Right atrium auricular region (tissue), 2 donors: Measurements from ENCODE around the gene SLC39A11. TPM values are rescaled to one million over a fixed set of nuclear protein-coding genes. Genes with fewer than 3 reads are reported as not detected.

ENCODE experiments used
- DNase-seq: peaks from one replicate; pipeline ENCODE4 v3.0.0-alpha.2; 2019; ENCODE audit warnings: low spot score
- H3K27ac ChIP-seq, 2 donors: fragments of 200-600 bp; sonication (generic); 1 replicate in 1 of 2; 2 replicates in 1 of 2; pipeline ENCODE4 v1.5.1; 2016 to 2019
- H3K27me3 ChIP-seq, 2 donors: fragments of 200-600 bp; sonication (generic); one replicate each; pipeline versions ENCODE4 v1.5.1 to v1.6.0; 2017 to 2019
- H3K36me3 ChIP-seq: fragments of 200-600 bp; sonication (generic); one replicate; pipeline ENCODE4 v1.5.1; 2016
- H3K4me1 ChIP-seq, 2 donors: fragments of 200-600 bp; sonication (generic); one replicate each; pipeline versions ENCODE4 v1.5.1 to v1.6.0; 2017 to 2019
- H3K4me3 ChIP-seq, 2 donors: fragments of 200-600 bp; sonication (generic); 1 replicate in 1 of 2; 2 replicates in 1 of 2; pipeline ENCODE4 v1.5.1; 2017 to 2019; ENCODE audit warnings: mild to moderate bottlenecking in 1 of 2, moderate library complexity in 1 of 2
- H3K9me3 ChIP-seq, 2 donors: fragments of 200-600 bp; sonication (generic); one replicate each; pipeline ENCODE4 v1.5.1; 2019
- CTCF ChIP-seq, 2 donors: fragments of 200-600 bp; sonication (generic); IDR thresholded peaks; one replicate each; pipeline ENCODE4 v1.5.1; 2019; ENCODE audit warnings: antibody characterized with exemption in 2 of 2
- total RNA-seq, 2 donors: library from RNA; depleted of rRNA; stranded (reverse); fragments of >200 nt; gene quantifications; one replicate each; pipeline ENCODE4 v1.1.0, GENCODE V29; 2016

The SLC39A11 gene
- total RNA-seq, 2 donors from 2014 or later, result 7.4 to 15.5 TPM

- Histone ChIP-seq H3K9me3 (no peaks in the 10 kb centered on the region), H3K4me1 (no peaks in the 10 kb centered on the region), H3K27ac (no peak overlapping the region), H3K4me3 (no peak overlapping the region), H3K36me3 (no peaks in the 10 kb centered on the region), H3K27me3 (no peaks in the 10 kb centered on the region)
- no peak for TF ChIP-seq CTCF (IDR thresholded peaks at IDR 0.05)
- no peak for DNase-seq
These were observed 425.1 kb downstream of the SLC39A11 start for GRCh38 chr17:72667096-72668063.

GRCh38 chr17:72665852-72666851 is 426.3 kb downstream of the SLC39A11 start:
- no peak for TF ChIP-seq CTCF (IDR thresholded peaks at IDR 0.05)
- DNase-seq, result no peak
- H3K4me1 ChIP-seq, result no peaks in the 10 kb centered on the region

GRCh38 chr17:72662827-72663190 is 429.7 kb downstream of the SLC39A11 start:
- no peaks in the 10 kb centered on the region for H3K4me1 ChIP-seq
- no peak overlapping the region for H3K27ac ChIP-seq
- H3K4me3 ChIP-seq, result no peak overlapping the region
- TF ChIP-seq CTCF (IDR thresholded peaks at IDR 0.05), result no peak
- no peak for DNase-seq
- no peaks in the 10 kb centered on the region for H3K27me3 ChIP-seq
- H3K9me3 ChIP-seq, result no peaks in the 10 kb centered on the region
- H3K36me3 ChIP-seq, result no peaks in the 10 kb centered on the region

More at GRCh38 chr17:72665852-72666851, 426.3 kb downstream of the SLC39A11 start:
- Histone ChIP-seq H3K27me3 (no peaks in the 10 kb centered on the region), H3K36me3 (no peaks in the 10 kb centered on the region), H3K4me3 (no peak overlapping the region), H3K9me3 (no peaks in the 10 kb centered on the region), H3K27ac (no peak overlapping the region)

- TF ChIP-seq CTCF (IDR thresholded peaks at IDR 0.05), result no peak
- no peaks in the 10 kb centered on the region for H3K36me3 ChIP-seq
- no peaks in the 10 kb centered on the region for H3K9me3 ChIP-seq
- DNase-seq, result no peak
- H3K27ac ChIP-seq, result no peak overlapping the region
- no peak overlapping the region for H3K4me3 ChIP-seq
- H3K4me1 ChIP-seq, result no peaks in the 10 kb centered on the region
- H3K27me3 ChIP-seq, result no peaks in the 10 kb centered on the region
These were observed 430.3 kb downstream of the SLC39A11 start for GRCh38 chr17:72661945-72662826.
